T-helper 1 cell treated with Interleukin-12 subunit alpha and Interleukin-12 subunit beta and Interleukin-4 antibody, amounts not matched to agents 30 μg/mL and 1 μg/mL, for 36 hours (primary cell): ENCODE results near the gene GRB10.

ENCODE experiments used
- H3K27ac Mint-ChIP-seq: one replicate; pipeline ENCODE4 v1.8.0; 2021; ENCODE audit warnings: mild to moderate bottlenecking, mixed read lengths
- H3K27me3 Mint-ChIP-seq: one replicate; pipeline ENCODE4 v1.8.0; 2021; ENCODE audit warnings: low read depth, mixed read lengths
- H3K36me3 Mint-ChIP-seq: one replicate; pipeline ENCODE4 v1.8.0; 2021; ENCODE audit warnings: low read depth, mixed read lengths
- H3K4me1 Mint-ChIP-seq: one replicate; pipeline ENCODE4 v1.8.0; 2021; ENCODE audit warnings: low read depth, mixed read lengths
- H3K4me3 Mint-ChIP-seq: one replicate; pipeline ENCODE4 v1.8.0; 2021; ENCODE audit warnings: mild to moderate bottlenecking, moderate library complexity, mixed read lengths
- H3K9me3 Mint-ChIP-seq: one replicate; pipeline ENCODE4 v1.8.0; 2021; ENCODE audit warnings: mixed read lengths

The GRB10 gene

GRCh38 chr7:50629238-50629901, 153.3 kb downstream of the GRB10 start:
- Mint-ChIP-seq H3K27ac (no peak overlapping the region), H3K9me3 (no peaks in the 10 kb centered on the region), H3K27me3 (peaks cover 22% of the 10 kb centered on the region)

GRCh38 chr7:50628434-50629084, 154.1 kb downstream of the GRB10 start:
- Mint-ChIP-seq H3K4me3 (no peak overlapping the region), H3K4me1 (peaks cover 4% of the 10 kb centered on the region), H3K27ac (no peak overlapping the region), H3K36me3 (no peaks in the 10 kb centered on the region), H3K9me3 (no peaks in the 10 kb centered on the region), H3K27me3 (peaks cover 18% of the 10 kb centered on the region)

More at GRCh38 chr7:50629238-50629901, 153.3 kb downstream of the GRB10 start:
- no peaks in the 10 kb centered on the region for H3K36me3 Mint-ChIP-seq
- no peak overlapping the region for H3K4me3 Mint-ChIP-seq
- peaks cover 4% of the 10 kb centered on the region for H3K4me1 Mint-ChIP-seq

- no peaks in the 10 kb centered on the region for H3K36me3 Mint-ChIP-seq
- no peaks in the 10 kb centered on the region for H3K4me1 Mint-ChIP-seq
- no peak overlapping the region for H3K27ac Mint-ChIP-seq
Observed at GRCh38 chr7:50627824-50628361, 154.8 kb downstream of the GRB10 start.

GRCh38 chr7:50626286-50626685, 156.4 kb downstream of the GRB10 start:
- Mint-ChIP-seq H3K9me3 (no peaks in the 10 kb centered on the region), H3K27ac (no peak overlapping the region)

More at GRCh38 chr7:50627824-50628361, 154.8 kb downstream of the GRB10 start:
- H3K4me3 Mint-ChIP-seq: no peak overlapping the region
- no peaks in the 10 kb centered on the region for H3K9me3 Mint-ChIP-seq
- peaks cover 12% of the 10 kb centered on the region for H3K27me3 Mint-ChIP-seq

GRCh38 chr7:50625360-50625759, 157.3 kb downstream of the GRB10 start:
- Mint-ChIP-seq H3K36me3 (no peaks in the 10 kb centered on the region), H3K9me3 (no peaks in the 10 kb centered on the region), H3K27ac (no peak overlapping the region), H3K4me1 (no peaks in the 10 kb centered on the region), H3K4me3 (no peak overlapping the region), H3K27me3 (peaks cover 20% of the 10 kb centered on the region)

More at GRCh38 chr7:50626286-50626685, 156.4 kb downstream of the GRB10 start:
- H3K4me1 Mint-ChIP-seq: no peaks in the 10 kb centered on the region
- no peak overlapping the region for H3K4me3 Mint-ChIP-seq
- H3K27me3 Mint-ChIP-seq: peaks cover 15% of the 10 kb centered on the region
- no peaks in the 10 kb centered on the region for H3K36me3 Mint-ChIP-seq

- Mint-ChIP-seq H3K4me3 (no peak overlapping the region), H3K27me3 (peaks cover 26% of the 10 kb centered on the region)
Observed at GRCh38 chr7:50622821-50623220, 159.9 kb downstream of the GRB10 start.

GRCh38 chr7:50621973-50622490, 160.7 kb downstream of the GRB10 start:
- Mint-ChIP-seq H3K9me3 (no peaks in the 10 kb centered on the region), H3K27me3 (peaks cover 22% of the 10 kb centered on the region), H3K4me3 (no peak overlapping the region), H3K27ac (no peak overlapping the region), H3K4me1 (no peaks in the 10 kb centered on the region), H3K36me3 (no peaks in the 10 kb centered on the region)

More at GRCh38 chr7:50622821-50623220, 159.9 kb downstream of the GRB10 start:
- Mint-ChIP-seq H3K27ac (no peak overlapping the region), H3K9me3 (no peaks in the 10 kb centered on the region), H3K4me1 (no peaks in the 10 kb centered on the region), H3K36me3 (no peaks in the 10 kb centered on the region)

- Mint-ChIP-seq H3K9me3 (no peaks in the 10 kb centered on the region), H3K27me3 (peaks cover 17% of the 10 kb centered on the region), H3K27ac (no peak overlapping the region), H3K4me3 (no peak overlapping the region), H3K4me1 (no peaks in the 10 kb centered on the region), H3K36me3 (no peaks in the 10 kb centered on the region)
Observed at GRCh38 chr7:50621206-50621605, 161.5 kb downstream of the GRB10 start.

GRCh38 chr7:50620433-50620832, 162.3 kb downstream of the GRB10 start:
- Mint-ChIP-seq H3K9me3 (no peaks in the 10 kb centered on the region), H3K27me3 (peaks cover 17% of the 10 kb centered on the region), H3K4me1 (no peaks in the 10 kb centered on the region), H3K4me3 (no peak overlapping the region), H3K36me3 (no peaks in the 10 kb centered on the region), H3K27ac (no peak overlapping the region)

- Mint-ChIP-seq H3K27me3 (peaks cover 17% of the 10 kb centered on the region), H3K9me3 (no peaks in the 10 kb centered on the region), H3K4me1 (peaks cover under 1% of the 10 kb centered on the region), H3K27ac (no peak overlapping the region), H3K36me3 (no peaks in the 10 kb centered on the region), H3K4me3 (no peak overlapping the region)
Observed at GRCh38 chr7:50619684-50620083, 163.0 kb downstream of the GRB10 start.

- H3K4me3 Mint-ChIP-seq: no peak overlapping the region
- H3K27ac Mint-ChIP-seq: no peak overlapping the region
- no peaks in the 10 kb centered on the region for H3K9me3 Mint-ChIP-seq
- peaks cover 14% of the 10 kb centered on the region for H3K27me3 Mint-ChIP-seq
- H3K4me1 Mint-ChIP-seq: peaks cover 2% of the 10 kb centered on the region
- no peaks in the 10 kb centered on the region for H3K36me3 Mint-ChIP-seq
Observed at GRCh38 chr7:50618281-50618680, 164.4 kb downstream of the GRB10 start.

GRCh38 chr7:50615519-50616080, 167.1 kb downstream of the GRB10 start:
- no peaks in the 10 kb centered on the region for H3K36me3 Mint-ChIP-seq
- H3K9me3 Mint-ChIP-seq: no peaks in the 10 kb centered on the region

GRCh38 chr7:50614721-50615518, 167.8 kb downstream of the GRB10 start:
- Mint-ChIP-seq H3K4me3 (no peak overlapping the region), H3K9me3 (no peaks in the 10 kb centered on the region), H3K4me1 (peaks cover 16% of the 10 kb centered on the region), H3K27ac (no peak overlapping the region), H3K27me3 (peaks cover 17% of the 10 kb centered on the region), H3K36me3 (no peaks in the 10 kb centered on the region)

More at GRCh38 chr7:50615519-50616080, 167.1 kb downstream of the GRB10 start:
- H3K4me3 Mint-ChIP-seq: no peak overlapping the region
- H3K27ac Mint-ChIP-seq: no peak overlapping the region
- H3K4me1 Mint-ChIP-seq: peaks cover 10% of the 10 kb centered on the region
- H3K27me3 Mint-ChIP-seq: peaks cover 21% of the 10 kb centered on the region

GRCh38 chr7:50613473-50613872, 169.2 kb downstream of the GRB10 start:
- H3K27me3 Mint-ChIP-seq: peaks cover 12% of the 10 kb centered on the region
- H3K27ac Mint-ChIP-seq: no peak overlapping the region
- no peak overlapping the region for H3K4me3 Mint-ChIP-seq
- peaks cover 19% of the 10 kb centered on the region for H3K4me1 Mint-ChIP-seq
- H3K9me3 Mint-ChIP-seq: peaks cover 2% of the 10 kb centered on the region
- no peaks in the 10 kb centered on the region for H3K36me3 Mint-ChIP-seq
